ENCODE data around the gene GLYAT.

The GLYAT gene, protein sequence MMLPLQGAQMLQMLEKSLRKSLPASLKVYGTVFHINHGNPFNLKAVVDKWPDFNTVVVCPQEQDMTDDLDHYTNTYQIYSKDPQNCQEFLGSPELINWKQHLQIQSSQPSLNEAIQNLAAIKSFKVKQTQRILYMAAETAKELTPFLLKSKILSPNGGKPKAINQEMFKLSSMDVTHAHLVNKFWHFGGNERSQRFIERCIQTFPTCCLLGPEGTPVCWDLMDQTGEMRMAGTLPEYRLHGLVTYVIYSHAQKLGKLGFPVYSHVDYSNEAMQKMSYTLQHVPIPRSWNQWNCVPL

DNA sequence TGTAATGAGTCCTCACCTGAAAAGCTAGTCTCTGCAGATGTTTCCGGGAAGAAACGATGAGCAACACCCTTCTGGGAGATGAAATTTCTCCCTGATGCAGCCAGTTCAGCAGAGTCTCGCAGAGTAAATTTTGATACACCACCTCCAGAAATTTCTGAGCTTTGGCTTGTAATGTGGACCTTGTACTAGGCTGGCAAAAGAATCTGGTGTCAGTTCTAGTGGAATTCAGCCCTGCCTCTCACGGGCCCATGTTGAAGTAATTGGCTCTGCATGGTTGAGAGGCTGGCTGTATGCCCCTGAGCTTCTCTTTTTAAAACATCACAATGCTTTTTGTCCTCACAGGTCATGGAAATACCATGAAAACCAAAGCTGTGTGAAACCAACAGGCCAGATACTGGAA, at the start of gene GLYAT:
Gene GLYAT, minus strand, starts transcription at position 125 of the 400 bp plus-strand sequence. CDS start 7,447 bp downstream, outside the sequence.
- H3K4me3 ChIP-seq (ENCODE audit: low read depth, low read length): no peak within 1 kb of the TSS

DNA sequence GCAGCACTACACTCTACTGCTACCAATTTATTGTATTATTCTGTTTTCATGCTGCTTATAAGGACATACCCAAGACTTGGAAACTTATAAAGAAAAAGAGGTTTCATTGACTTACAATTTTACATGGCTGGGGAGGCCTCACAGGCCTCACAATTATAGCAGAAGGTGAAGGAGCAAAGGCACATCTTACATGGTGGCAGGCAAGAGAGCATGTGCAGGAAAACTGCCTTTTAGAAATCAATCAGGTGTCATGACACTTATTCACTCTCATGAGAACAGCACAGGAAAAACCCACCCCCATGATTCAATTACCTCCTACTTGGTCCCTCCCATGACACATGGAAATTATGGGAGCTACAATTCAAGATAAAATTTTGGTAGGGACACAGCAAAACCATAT, 49.6 kb upstream of the GLYAT start:
- no peak overlapping the region for H3K4me3 ChIP-seq (ENCODE audit: low read depth, low read length)

DNA sequence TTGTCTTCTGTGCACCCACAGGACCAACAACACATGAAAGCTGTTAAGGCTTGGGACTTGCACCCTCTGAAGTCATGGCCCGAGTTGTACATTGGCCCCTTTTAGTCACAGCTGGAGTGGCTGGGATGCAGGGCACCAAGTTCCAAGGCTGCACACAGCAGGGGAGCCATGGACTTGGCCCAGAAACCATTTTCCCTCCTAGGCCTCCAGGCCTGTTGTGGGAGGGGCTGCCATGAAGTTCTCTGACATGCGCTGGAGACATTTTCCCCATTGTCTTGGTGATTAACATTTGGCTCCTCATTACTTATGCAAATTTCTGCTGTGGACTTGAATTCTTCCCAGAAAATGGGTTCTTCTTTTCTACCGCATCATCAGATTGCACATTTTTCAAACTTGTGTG, 48.8 kb upstream of the GLYAT start:
- no peak overlapping the region for H3K4me3 ChIP-seq (ENCODE audit: low read depth, low read length)

DNA sequence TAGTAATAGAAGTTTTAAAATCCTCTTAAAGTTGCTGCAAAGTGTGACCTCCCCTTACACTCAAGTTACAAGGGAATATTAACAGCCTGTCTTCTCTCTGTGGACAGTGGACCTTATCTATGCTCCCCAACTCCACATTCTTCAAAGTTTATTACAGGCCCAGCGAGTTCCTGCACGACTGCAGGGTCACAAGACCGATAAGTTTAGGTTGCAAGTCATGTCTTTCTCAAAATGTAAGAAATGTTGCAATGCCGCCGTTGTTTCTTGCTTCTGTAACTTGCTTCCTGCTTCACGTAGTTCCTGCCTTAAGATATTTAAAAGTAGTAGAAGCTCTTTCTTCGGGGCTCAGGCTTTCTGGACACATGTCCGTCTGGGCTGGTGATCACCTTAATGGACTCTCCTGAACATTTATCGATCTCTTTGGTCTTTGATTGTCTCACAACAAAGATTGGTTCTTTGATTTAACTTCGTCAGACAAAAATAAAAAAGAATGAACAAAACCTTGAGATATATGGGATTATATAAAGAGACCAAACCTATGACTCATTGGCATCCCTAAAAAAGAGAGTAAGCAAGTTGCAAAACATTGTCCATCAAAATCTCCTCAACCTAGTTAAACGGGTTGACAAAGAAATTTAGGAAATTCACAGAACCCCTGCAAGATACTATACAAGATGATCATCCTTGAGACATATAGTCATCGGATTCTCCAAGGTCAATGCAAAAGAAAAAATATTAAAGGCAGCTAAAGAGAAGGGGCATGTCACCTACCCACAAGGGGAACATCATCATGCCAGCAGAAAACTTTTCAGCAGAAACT, 45.4 kb upstream of the GLYAT start:
- no peak overlapping the region for H3K4me3 ChIP-seq (ENCODE audit: low read depth, low read length)

DNA sequence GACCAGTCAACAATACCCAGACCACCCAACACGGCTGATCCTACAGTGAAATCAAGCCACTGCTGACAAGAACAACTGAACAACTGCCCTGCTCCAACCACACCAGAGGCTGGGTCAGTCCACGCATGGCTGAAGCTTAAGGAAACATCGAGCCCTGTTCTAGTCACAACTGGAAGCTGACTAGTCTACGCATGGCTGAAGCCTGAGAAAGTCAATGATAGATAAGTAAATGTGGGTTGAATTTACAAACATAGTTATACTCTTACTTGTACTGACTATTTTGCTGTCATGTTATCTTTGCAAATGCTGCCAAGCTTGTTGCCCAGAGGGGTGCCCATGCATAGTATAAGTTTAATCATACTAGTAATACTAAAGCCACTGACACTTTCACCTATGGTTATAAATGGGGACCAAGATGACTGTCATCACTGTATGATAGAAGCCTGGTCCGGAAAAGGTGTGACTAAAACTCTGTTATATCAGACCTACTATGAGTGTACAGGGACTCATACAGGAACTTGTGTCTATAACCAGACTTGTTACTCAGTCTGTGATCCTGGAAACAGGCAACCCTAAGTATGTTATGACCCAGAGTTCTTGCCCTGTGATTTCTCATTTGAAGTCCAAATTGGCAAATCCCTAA, 43.4 kb upstream of the GLYAT start:
- no peak overlapping the region for H3K4me3 ChIP-seq (ENCODE audit: low read depth, low read length)

DNA sequence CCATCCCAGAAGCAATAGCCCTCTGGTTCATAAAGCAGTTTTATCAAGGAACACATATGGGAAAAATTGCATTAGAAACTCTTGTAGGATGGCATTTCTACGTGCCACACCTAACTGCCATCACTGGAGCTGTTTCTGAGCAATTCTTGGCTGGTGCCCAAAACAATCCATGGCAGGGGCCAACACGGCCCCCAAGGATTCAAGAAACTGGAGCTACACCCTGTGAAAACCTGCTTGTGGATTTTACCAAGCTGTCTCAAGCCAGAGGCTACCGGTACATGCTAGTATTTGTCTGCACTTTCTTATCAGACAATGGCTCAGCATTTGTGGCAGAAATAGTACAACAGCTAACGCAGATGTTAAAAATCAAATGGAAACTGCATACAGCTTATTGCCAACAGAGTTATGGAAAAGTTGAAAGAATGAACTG, 42.4 kb upstream of the GLYAT start:
- no peak overlapping the region for H3K4me3 ChIP-seq (ENCODE audit: low read depth, low read length)

DNA sequence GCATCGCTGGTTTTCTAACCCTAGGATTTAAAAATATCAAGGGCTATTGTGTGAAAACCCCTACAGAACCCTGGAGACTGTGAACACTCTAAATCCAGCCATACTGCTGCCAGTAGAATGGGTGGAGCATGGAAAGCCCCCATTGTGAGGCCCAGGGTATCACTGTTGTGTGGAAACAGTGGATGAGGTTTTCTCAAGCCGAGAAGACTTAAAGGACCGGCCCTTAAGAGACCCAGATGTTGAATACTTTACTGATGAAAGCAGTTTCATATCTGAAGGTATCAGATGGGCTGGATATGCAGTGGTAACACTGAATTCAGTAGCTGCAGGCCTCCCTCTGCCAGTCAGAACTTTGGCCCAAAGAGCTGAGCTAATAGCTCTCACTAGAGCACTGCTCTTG, 41.6 kb upstream of the GLYAT start:
- no peak overlapping the region for H3K4me3 ChIP-seq (ENCODE audit: low read depth, low read length)

DNA sequence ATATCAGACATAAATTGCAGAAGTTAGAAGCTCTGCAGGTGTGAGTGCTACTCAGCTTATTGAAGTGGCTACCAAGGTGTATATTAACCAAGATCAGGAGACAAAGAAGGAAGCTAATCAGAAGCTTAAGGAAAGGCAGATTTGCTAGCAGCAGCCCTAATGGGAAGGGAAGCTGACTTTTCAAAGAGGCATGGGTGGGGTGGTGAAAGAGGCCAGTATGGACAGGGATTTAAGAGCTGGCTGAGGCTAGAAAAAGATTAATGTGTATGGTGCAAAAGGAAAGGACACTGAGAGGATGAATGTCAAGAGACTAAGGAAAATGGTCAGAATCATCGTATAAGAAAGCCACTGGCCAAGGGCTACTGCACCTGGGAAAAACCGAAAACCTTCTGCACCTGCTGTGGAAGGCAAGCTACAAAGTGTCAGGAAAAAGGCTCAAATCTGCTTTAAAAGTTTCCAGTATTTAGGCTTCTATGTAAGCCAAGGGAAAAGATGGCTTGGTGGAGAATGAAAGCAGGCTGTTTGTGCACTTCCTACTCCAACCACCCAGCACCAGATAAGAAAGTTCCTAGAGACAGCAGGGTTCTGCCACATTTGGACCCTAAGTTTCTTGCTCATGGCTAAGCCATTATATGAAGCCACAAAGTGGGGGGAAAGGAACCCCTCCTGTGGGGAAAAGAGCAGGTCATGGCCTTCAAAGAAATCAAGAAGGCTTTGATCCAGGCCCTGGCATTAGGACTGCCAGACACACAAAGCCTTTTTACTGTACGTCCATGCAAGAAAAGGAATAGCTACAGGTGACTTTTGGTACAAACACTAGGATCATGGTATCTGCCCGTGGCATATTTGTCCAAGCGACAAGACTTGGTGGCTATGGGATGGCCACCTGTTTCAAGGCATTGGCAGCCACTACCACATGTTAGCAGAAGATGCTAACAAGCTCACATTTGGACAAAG, 40.9 kb upstream of the GLYAT start:
- H3K4me3 ChIP-seq (ENCODE audit: low read depth, low read length): no peak overlapping the region

DNA sequence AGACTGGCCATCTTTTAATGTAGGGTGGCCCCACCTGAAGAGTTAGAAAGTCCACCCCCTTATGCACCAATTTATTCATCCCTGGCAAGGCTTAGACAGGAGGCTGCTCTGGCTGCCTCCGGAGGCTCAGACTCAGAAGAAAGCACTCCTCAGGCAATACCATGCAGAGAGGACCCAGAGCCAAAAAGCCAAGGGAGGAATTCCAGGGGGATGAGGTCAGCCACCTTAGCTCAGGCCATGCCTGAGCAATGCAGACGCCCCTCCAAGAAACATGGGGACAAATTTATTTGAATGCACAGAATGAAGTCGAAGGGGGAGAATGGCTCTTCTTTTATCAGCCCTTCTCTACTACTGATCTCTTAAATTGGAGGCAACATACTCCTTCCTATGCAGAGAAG, 39.7 kb upstream of the GLYAT start:
- no peak overlapping the region for H3K4me3 ChIP-seq (ENCODE audit: low read depth, low read length)

DNA sequence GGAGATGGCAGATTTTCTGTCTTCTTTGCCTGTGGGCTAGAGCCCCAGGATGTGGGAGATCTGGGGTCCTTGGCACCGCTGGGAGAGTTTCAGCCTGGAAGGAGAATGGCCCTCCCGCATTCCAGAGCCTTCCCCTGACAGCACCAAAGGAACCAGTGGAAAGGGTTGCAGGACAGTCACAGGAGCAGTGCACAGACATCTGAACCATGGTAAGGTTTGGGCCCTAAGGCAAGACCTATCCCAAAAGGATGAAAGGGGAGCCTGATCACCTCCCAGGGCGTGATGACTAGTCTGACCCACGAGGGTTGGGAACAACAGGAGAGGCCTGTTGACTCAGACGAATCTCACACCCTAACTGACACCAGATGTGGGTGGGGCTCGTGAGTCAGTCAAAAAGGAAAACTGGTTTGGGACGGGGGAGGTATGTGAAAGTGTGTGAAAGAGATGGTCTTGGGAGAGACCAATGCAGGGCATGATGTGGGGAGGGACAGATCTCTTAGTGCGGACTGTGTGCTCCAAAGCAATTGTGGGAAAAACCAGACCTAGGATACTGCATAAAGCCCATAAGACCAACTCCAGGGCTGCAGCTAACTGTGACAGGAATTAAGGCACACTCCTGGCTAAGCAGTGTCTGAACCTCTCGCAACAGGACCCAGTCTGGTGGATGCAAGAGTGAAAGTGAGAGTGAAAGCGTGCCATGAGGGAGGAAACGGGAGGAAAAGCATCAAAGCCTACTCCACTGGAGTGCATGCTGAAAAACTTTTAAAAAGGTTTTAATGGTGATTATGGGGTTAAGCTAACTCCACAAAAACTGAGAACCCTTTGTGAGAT, 39.1 kb upstream of the GLYAT start:
- H3K4me3 ChIP-seq (ENCODE audit: low read depth, low read length): no peak overlapping the region

DNA sequence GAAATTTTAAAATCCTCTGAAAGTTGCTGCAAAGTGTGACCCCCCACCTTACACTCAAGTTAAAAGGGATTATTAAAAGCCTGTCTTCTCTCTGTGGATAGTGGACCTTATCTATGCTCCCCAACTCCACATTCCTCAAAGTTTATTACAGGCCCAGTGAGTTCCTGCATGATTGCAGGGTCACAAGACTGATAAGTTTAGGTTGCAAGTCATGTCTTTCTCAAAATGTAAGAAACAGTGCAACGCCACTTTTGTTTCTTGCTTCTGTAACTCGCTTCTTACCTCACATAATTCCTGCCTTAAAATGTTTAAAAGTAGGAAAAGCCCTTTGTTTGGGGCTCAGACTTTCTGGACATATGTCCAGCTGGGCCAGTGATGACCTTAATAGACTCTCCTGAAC, 38.4 kb upstream of the GLYAT start:
- H3K4me3 ChIP-seq (ENCODE audit: low read depth, low read length): no peak overlapping the region

DNA sequence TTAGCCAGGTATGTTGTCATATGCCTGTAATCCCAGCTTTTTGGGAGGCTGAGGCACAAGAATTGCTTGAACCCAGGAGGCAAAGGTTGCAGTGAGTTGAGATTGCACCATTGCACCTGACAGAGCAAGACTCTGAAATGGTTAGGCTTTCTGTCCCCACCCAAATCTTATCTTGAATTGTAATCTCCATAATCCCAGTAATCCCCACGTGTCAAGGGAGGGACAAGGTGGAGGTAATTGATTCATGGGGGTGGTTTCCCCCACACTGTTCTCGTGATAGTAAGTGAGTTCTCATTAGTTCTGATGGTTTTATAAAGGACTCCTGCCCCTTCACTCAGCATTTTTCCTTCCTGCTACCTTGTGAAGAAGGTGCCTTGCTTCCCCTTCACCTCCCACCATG, 37.6 kb upstream of the GLYAT start:
- no peak overlapping the region for H3K4me3 ChIP-seq (ENCODE audit: low read depth, low read length)

DNA sequence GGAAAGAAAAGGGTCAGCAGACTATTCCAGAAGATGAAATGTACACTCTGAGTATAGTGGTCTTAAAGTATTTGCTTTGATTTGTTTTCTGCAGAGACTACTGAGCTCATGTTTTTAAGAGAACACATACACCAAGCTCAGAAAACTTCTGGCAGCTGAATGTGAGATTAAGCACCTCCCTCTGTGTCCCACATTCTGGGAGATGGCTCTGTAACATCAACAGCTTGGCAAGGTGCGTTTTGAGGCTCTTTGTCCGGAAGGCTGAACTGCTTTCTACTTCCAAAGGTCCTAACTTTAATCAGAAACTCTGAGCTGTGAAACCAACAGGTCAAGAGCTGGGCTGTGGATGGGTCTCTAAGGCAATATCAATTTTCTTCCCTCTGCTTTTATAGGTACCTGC, 36.4 kb upstream of the GLYAT start:
- H3K4me3 ChIP-seq (ENCODE audit: low read depth, low read length): no peak overlapping the region

DNA sequence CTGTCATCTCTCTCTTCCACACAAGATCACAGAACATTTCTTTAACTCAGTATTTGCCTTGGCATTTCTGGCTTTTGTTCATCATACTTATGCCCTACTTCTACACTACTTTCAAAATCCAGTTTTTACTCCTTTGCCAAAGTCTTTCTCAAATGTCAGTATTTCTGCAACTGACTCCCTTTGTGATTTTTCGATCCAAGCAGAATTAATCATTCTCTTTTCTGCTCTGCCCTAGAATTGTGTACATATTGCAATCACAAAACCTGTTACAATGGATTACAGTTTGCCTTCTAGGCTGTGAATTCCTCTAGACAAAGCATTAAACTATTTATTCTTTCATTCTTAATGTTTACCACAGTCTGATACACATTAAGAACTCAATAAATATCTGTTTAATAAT, 33.3 kb upstream of the GLYAT start:
- no peak overlapping the region for H3K4me3 ChIP-seq (ENCODE audit: low read depth, low read length)

DNA sequence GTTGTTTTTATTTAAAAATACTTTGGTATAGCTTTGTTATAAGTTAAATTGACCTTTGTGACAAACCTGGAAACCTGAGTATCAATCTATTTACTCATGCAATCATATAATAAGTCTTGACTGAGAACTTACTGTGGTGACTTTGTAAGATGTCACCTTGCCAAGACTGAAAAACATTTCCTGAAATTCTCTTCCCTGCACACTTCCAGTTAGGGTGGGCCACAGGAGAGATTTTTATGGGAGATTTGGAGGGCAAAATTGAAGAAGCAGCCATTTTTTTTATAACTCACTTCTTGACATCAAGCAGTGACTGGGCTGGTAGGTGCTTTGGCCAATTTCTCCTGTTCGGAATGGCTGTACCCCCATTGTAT, 31.4 kb upstream of the GLYAT start:
- no peak overlapping the region for H3K4me3 ChIP-seq (ENCODE audit: low read depth, low read length)

DNA sequence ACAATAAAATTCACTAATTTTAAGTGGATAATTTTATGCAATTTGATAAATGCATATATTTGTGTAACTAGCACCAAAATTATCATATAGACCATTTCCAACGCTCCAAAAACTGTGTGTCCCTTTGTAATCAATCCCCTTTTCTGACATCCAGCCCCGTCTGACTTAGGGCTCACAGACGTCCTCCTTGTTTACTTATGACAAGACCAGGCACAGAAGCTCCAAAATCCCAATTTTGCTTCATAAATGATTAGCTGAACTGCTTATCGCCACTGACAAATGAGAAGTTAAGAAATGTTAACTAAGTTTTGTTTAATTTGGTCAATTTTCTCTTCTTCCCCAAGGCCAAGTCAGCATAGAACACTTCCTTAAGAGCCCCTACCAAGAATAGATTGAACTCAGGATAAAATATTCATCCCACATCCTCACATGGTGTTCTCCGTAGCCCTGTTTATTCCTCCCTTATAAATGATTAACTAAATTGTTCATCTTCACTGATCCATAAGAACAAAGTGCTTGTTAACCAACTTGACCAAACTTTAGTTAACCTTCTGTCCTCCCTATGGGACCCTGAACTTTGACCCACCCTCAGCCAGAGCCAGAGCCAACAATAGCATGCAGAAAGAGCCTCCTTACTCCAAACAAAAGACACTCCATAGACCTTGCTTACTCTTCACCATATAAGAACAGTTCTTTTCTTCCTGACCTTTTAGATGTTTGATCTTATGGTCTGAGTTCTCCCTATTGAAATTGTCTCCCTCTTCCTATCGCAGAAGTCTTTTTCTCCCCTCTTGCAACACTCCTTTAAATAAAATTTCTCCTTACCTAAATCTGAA, 30.8 kb upstream of the GLYAT start:
- H3K4me3 ChIP-seq (ENCODE audit: low read depth, low read length): no peak overlapping the region

DNA sequence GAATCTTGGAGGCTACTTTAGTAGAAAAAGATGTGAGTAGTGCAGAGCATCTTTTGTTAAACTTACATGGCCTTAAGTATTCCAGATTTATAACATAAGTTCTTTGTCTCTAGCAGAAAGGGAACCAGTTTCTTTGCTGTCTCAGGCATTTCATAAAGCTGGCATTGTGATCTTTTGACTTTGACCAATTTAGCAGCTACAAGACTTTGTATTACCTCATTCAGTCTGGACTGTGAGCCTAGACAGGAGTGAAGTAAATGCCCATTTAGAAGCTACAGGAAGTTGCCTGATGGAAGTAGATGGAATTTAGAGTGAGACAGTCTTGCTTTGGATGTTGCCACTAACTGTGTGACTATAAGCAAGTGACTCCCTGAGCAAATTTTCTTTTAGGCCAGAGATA, 25.7 kb upstream of the GLYAT start:
- H3K4me3 ChIP-seq (ENCODE audit: low read depth, low read length): no peak overlapping the region

DNA sequence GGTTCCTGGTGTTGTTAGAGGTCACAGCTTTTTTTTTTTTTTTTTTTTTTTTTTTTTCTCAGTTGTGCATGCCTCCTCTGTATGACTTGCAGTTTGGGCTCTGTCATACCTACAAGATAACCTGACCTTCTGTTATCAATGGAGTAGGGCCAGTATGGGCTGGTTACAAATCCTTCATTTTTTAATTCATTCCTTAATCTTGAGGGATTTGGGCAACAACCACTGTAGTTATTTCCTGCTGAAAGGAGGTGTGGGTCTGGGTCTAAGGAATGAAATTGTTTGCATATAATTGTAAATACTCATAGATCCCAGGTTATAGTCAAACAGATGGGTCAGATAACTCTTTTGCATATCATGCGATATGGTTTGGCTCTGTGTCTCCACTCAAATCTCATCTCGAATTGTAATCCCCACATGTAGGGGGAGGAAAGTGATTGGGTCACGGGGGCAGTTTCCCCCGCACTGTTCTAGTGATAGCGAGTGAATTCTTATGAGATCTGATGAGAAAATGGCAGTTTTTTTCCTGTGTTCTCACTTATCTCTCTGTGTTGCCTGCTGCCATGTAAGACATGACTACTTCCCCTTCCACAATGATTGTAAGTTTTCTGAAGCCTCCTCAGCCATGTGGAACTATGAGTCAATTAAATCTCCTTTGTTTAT, 14.1 kb upstream of the GLYAT start:
- no peak overlapping the region for H3K4me3 ChIP-seq (ENCODE audit: low read depth, low read length)

Measured in iPS-11a (cell line).